ENCODE results near the gene TMEM183A.

DNA sequence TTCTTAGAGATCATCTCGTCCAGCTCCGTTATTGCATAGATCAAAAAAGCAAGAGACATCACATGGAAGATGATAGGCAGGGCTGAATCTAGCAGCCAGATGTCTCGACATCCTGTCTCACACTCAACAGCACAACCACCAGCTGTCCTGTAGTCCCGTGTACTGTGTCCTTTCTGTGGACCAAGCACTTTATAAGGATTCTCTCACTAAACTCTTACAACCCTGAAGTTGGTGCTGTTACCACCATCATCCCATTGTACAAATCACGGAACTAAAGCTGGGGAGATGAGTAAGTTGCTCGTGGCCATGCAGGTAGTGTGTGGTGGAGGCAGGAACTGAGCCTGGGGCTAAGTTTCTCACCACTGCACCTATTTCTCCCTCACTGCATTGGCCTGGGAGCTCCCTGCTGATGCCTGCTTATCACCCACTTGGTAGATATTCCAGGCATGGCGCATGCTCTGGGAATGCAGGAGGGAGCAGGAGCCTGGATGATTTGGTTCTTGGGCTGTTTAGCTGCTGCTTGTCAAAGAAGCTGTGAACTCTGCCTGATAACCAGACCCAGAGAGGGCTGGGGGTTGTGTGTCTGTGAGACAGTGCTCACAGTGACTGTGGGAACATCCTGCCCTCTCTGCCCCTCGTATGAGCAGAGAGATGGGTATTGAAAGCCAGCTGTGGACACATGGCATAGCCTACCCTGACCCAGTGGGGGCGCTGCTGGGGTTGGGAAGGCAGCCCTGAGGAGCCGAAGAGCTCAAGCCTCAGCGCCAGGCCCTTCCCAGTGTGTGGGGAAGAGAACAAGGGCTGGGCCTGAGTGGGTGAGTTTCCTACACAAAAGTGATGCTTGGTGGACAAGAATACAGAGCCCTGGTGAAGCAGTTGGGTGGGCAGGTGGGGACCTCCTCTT lies 32.7 kb downstream of the TMEM183A start:
- TF ChIP-seq, protein P1, sequence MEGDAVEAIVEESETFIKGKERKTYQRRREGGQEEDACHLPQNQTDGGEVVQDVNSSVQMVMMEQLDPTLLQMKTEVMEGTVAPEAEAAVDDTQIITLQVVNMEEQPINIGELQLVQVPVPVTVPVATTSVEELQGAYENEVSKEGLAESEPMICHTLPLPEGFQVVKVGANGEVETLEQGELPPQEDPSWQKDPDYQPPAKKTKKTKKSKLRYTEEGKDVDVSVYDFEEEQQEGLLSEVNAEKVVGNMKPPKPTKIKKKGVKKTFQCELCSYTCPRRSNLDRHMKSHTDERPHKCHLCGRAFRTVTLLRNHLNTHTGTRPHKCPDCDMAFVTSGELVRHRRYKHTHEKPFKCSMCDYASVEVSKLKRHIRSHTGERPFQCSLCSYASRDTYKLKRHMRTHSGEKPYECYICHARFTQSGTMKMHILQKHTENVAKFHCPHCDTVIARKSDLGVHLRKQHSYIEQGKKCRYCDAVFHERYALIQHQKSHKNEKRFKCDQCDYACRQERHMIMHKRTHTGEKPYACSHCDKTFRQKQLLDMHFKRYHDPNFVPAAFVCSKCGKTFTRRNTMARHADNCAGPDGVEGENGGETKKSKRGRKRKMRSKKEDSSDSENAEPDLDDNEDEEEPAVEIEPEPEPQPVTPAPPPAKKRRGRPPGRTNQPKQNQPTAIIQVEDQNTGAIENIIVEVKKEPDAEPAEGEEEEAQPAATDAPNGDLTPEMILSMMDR (IDR thresholded peaks at IDR 0.05): no peak
- TF ChIP-seq POLR2A (IDR thresholded peaks at IDR 0.05): no peak
